ENCODE results near the gene CKB.

The CKB gene

GRCh38 chr14:103510724-103511693 is 11.6 kb downstream of the CKB start:
- no peak for DNase-seq

- DNase-seq: no peak
Measured at GRCh38 chr14:103509864-103510723, 12.5 kb downstream of the CKB start.

- DNase-seq: no peak
Measured at GRCh38 chr14:103508521-103509329, 13.9 kb downstream of the CKB start.

- no peak for DNase-seq
Measured at GRCh38 chr14:103507751-103508150, 14.9 kb downstream of the CKB start.

GRCh38 chr14:103504991-103505565 is 17.6 kb downstream of the CKB start:
- no peak for DNase-seq

GRCh38 chr14:103503296-103503695 is 19.3 kb downstream of the CKB start:
- DNase-seq: no peak

GRCh38 chr14:103502877-103503276 is 19.8 kb downstream of the CKB start:
- DNase-seq: no peak

- DNase-seq: no peak
Measured at GRCh38 chr14:103501921-103502669, 20.5 kb downstream of the CKB start.

- no peak for DNase-seq
Measured at GRCh38 chr14:103501041-103501870, 21.4 kb downstream of the CKB start.

- peak; percentile 78 to 84 for DNase-seq
Measured at GRCh38 chr14:103500148-103500990, 22.3 kb downstream of the CKB start.

GRCh38 chr14:103499709-103500108 is 22.9 kb downstream of the CKB start:
- DNase-seq: no peak

GRCh38 chr14:103496776-103497175 is 25.9 kb downstream of the CKB start:
- no peak for DNase-seq

- no peak for DNase-seq
Measured at GRCh38 chr14:103495854-103496253, 26.8 kb downstream of the CKB start.

GRCh38 chr14:103492156-103492925 is 30.3 kb downstream of the CKB start:
- DNase-seq: no peak

- no peak for DNase-seq
Measured at GRCh38 chr14:103491691-103492090, 30.9 kb downstream of the CKB start.

- DNase-seq: no peak
Measured at GRCh38 chr14:103489621-103490020, 33.0 kb downstream of the CKB start.

GRCh38 chr14:103488960-103489359 is 33.7 kb downstream of the CKB start:
- DNase-seq: no peak

GRCh38 chr14:103488071-103488470 is 34.6 kb downstream of the CKB start:
- DNase-seq: no peak

- no peak for DNase-seq
Measured at GRCh38 chr14:103485504-103485903, 37.1 kb downstream of the CKB start.

Measured in activated T-cell treated with anti-CD3 and anti-CD28 coated beads, Interleukin-2, amount 50 U/mL, for 48 hours (primary cell).